GM13977 (cell line): ENCODE measurements around the gene ONECUT2.

ENCODE experiments used
- DNase-seq: peaks from one replicate; pipeline ENCODE4 v3.0.0; 2012; ENCODE audit warnings: low spot score
- in situ Hi-C: fragments of 300-500 bp; cut with MboI; formaldehyde crosslinking; loops from one replicate; pipeline ENCODE4 v1.12.0; 2022; ENCODE audit warnings: low sequenced_read_pairs, low pct_unique_long_range_greater_than_20kb, mixed read lengths, inconsistent platforms; ENCODE audit not compliant: unreplicated experiment
- TF ChIP-seq, protein P1 (sequence below): IDR thresholded peaks from 2 replicates; pipeline ENCODE4 v1.5.1; 2012; ENCODE audit warnings: mild to moderate bottlenecking, control low read depth; ENCODE audit not compliant: insufficient read depth; ENCODE audit errors: extremely low read depth, missing control alignments

ONECUT2 gene

DNA sequence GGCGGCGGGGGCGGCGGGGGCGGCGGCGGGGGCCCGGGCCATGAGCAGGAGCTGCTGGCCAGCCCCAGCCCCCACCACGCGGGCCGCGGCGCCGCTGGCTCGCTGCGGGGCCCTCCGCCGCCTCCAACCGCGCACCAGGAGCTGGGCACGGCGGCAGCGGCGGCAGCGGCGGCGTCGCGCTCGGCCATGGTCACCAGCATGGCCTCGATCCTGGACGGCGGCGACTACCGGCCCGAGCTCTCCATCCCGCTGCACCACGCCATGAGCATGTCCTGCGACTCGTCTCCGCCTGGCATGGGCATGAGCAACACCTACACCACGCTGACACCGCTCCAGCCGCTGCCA lies 644 bp downstream of the ONECUT2 start:
- in situ Hi-C loops, result loop anchor here (25.0 kb wide), 1 partner anchor 574 kb away; no protein-coding TSS in a partner anchor
- TF ChIP-seq, protein P1, sequence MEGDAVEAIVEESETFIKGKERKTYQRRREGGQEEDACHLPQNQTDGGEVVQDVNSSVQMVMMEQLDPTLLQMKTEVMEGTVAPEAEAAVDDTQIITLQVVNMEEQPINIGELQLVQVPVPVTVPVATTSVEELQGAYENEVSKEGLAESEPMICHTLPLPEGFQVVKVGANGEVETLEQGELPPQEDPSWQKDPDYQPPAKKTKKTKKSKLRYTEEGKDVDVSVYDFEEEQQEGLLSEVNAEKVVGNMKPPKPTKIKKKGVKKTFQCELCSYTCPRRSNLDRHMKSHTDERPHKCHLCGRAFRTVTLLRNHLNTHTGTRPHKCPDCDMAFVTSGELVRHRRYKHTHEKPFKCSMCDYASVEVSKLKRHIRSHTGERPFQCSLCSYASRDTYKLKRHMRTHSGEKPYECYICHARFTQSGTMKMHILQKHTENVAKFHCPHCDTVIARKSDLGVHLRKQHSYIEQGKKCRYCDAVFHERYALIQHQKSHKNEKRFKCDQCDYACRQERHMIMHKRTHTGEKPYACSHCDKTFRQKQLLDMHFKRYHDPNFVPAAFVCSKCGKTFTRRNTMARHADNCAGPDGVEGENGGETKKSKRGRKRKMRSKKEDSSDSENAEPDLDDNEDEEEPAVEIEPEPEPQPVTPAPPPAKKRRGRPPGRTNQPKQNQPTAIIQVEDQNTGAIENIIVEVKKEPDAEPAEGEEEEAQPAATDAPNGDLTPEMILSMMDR, result no peak
- DNase-seq, result peak; percentile 21

DNA sequence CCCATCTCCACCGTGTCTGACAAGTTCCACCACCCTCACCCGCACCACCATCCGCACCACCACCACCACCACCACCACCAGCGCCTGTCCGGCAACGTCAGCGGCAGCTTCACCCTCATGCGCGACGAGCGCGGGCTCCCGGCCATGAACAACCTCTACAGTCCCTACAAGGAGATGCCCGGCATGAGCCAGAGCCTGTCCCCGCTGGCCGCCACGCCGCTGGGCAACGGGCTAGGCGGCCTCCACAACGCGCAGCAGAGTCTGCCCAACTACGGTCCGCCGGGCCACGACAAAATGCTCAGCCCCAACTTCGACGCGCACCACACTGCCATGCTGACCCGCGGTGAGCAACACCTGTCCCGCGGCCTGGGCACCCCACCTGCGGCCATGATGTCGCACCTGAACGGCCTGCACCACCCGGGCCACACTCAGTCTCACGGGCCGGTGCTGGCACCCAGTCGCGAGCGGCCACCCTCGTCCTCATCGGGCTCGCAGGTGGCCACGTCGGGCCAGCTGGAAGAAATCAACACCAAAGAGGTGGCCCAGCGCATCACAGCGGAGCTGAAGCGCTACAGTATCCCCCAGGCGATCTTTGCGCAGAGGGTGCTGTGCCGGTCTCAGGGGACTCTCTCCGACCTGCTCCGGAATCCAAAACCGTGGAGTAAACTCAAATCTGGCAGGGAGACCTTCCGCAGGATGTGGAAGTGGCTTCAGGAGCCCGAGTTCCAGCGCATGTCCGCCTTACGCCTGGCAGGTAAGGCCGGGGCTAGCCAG lies 1.2 kb downstream of the ONECUT2 start:
- in situ Hi-C loops, result loop anchor here (25.0 kb wide), 1 partner anchor 574 kb away; no protein-coding TSS in a partner anchor
- TF ChIP-seq, protein P1, result no peak

DNA sequence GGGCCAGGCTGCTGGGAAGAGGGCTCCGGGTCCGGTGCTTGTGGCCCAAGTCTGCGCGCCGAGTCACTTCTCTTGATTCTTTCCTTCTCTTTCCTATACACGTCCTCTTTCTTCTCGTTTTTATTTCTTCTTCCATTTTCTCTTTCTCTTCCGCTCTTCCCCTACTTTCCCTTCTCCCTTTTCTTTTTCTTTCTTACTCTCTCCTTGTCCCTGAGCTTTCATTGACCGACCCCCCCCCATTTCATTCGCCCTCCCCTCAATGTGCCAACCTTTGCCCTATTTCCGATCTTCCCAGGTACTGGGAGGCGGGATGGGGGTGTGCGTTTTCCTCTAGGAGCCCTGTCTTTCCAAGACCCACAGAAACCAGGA lies 1.8 kb downstream of the ONECUT2 start:
- in situ Hi-C loops, result loop anchor here (25.0 kb wide), 1 partner anchor 575 kb away; no protein-coding TSS in a partner anchor
- TF ChIP-seq, protein P1, result no peak
- no peak for DNase-seq

More for the DNA sequence above, 1.2 kb downstream of the ONECUT2 start:
- DNase-seq, result peak; percentile 27

DNA sequence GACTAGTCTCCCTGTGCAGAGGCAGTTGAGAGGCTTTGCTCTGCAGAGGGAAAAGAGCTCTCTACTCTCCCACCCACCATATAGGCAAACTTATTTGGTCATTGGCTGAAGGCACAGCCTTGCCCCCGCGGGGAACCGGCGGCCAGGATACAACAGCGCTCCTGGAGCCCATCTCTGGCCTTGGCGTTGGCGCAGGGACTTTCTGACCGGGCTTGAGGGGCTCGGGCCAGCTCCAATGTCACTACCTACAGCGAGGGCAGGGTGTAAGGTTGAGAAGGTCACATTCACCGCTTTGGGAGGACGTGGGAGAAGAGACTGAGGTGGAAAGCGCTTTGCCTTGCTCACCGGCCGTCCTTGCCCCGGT lies 2.2 kb downstream of the ONECUT2 start:
- TF ChIP-seq, protein P1, result no peak
- in situ Hi-C loops, result loop anchor here (25.0 kb wide), 1 partner anchor 575 kb away; no protein-coding TSS in a partner anchor
- DNase-seq, result peak; percentile 31

DNA sequence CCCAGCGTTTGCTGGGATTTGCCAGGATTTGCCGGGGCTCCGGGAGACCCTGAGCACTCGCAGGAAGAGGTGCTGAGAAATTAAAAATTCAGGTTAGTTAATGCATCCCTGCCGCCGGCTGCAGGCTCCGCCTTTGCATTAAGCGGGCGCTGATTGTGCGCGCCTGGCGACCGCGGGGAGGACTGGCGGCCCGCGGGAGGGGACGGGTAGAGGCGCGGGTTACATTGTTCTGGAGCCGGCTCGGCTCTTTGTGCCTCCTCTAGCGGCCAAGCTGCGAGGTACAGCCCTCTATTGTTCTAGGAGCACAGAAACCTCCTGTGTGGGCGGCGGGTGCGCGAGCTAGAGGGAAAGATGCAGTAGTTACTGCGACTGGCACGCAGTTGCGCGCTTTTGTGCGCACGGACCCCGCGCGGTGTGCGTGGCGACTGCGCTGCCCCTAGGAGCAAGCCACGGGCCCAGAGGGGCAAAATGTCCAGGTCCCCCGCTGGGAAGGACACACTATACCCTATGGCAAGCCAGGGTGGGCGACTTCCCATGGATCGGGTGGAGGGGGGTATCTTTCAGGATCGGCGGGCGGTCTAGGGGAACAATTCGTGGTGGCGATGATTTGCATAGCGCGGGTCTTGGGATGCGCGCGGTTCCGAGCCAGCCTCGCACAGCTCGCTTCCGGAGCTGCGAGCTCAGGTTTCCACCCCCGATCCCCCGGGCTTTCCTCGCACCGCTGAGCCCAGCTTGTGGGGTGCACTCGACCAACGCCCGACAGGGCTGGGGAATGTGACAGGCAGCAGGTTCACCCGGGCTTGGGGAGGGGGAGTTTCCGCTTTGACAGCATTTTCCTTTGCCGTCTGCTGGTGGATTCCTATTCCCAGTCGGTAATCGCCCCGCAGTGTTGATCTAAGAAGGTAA lies 2.8 kb downstream of the ONECUT2 start:
- peak; percentile 82 for DNase-seq
- TF ChIP-seq, protein P1, result peak; percentile 40
- in situ Hi-C loops, result loop anchor here (25.0 kb wide), 1 partner anchor 576 kb away; no protein-coding TSS in a partner anchor
